K562 (cell line): ENCODE data around the gene TBC1D1. TPM values are rescaled to one million over a fixed set of nuclear protein-coding genes. Genes with fewer than 3 reads are reported as not detected.

Source experiments
- ATAC-seq: fragments of 200-7000 bp; cut with Tn5 transposase; 3 replicates; pipeline ENCODE4 v1.9.1; 2020; ENCODE audit warnings: moderate library complexity
- BruUV-seq: library from RNA; stranded (reverse); fragments of 400-500 nt; replicated peaks from 2 replicates; lab custom pipeline; 2021; lab: Mats Ljungman, UMichigan
- CTCF ChIA-PET: fragments of 300-600 bp; formaldehyde crosslinking; extraction: SDS; loops from one replicate; lab custom pipeline; 2021; ENCODE audit warnings: low intra/inter-chr PET ratio; lab: Yijun Ruan, JAX
- POLR2A ChIA-PET: fragments of 300-600, 350-650 bp; sonication (Branson Sonifier 250); formaldehyde crosslinking; extraction: SDS; loops from one replicate; lab custom pipeline; 2021; ENCODE audit warnings: antibody characterized with exemption, inconsistent platforms; lab: Yijun Ruan, JAX
- DNase-seq, 4 experiments: peaks; one replicate each; pipeline versions ENCODE4 v3.0.0 to v3.0.0-alpha.2; 2011 to 2018; ENCODE audit warnings: low spot score in 3 of 4, mixed read lengths in 3 of 4; ENCODE audit errors: extremely low read depth in 1 of 4
- FAIRE-seq: peaks from 2 replicates; lab custom pipeline; 2011; peaks lifted over from hg19 to GRCh38; lab: Jason Lieb, UNC
- H2AFZ ChIP-seq: 2 replicates; pipeline ENCODE4 v1.6.0; 2011; ENCODE audit warnings: low read depth, low read length, control low read depth, inconsistent platforms
- H3K27ac ChIP-seq: fragments of 200-600 bp; 3 replicates; pipeline ENCODE4 v1.8.0; 2011; ENCODE audit warnings: low read depth, mild to moderate bottlenecking, control low read depth, inconsistent platforms, low read length, moderate library complexity, mixed read lengths; ENCODE audit errors: extremely low read depth
- H3K27me3 ChIP-seq, 2 experiments: fragments of 300-600 bp in 1 of 2; 2 replicates in 1 of 2; 3 replicates in 1 of 2; pipeline versions ENCODE4 v1.6.0 to v1.8.0; 2011; ENCODE audit warnings: inconsistent platforms in 2 of 2, low read length in 2 of 2, mild to moderate bottlenecking in 1 of 2, mixed read lengths in 1 of 2, moderate library complexity in 1 of 2; ENCODE audit not compliant: control insufficient read depth in 2 of 2, insufficient read depth in 2 of 2
- H3K36me3 ChIP-seq: fragments of 300-600 bp; 3 replicates; pipeline ENCODE4 v1.8.0; 2011; ENCODE audit warnings: mild to moderate bottlenecking, low read length, inconsistent platforms; ENCODE audit not compliant: control insufficient read depth, insufficient read depth
- H3K4me1 ChIP-seq, 2 experiments: fragments of 200-600 bp in 1 of 2; replicated peaks in 1 of 2; 2 replicates in 1 of 2; 3 replicates in 1 of 2; pipeline versions ENCODE4 v1.5.1 to v1.8.0; 2011; ENCODE audit warnings: inconsistent platforms in 2 of 2, low read length in 2 of 2, mild to moderate bottlenecking in 1 of 2, mixed read lengths in 1 of 2, moderate library complexity in 1 of 2; ENCODE audit not compliant: control insufficient read depth in 2 of 2, insufficient read depth in 2 of 2
- H3K4me2 ChIP-seq: 2 replicates; pipeline ENCODE4 v1.6.1; 2011; ENCODE audit warnings: low read length, control low read depth, inconsistent platforms, mixed read lengths; ENCODE audit not compliant: insufficient read depth
- H3K4me3 ChIP-seq: fragments of 200-600 bp; sonication (generic), shearing (Covaris generic); 2 replicates; pipeline ENCODE4 v1.5.1; 2016; ENCODE audit warnings: control low read depth, inconsistent platforms
- H3K79me2 ChIP-seq: fragments of 200-600 bp; 3 replicates; pipeline ENCODE4 v1.8.0; 2011; ENCODE audit warnings: low read length, inconsistent platforms; ENCODE audit not compliant: control insufficient read depth, insufficient read depth
- H3K9ac ChIP-seq, 2 experiments: 2 replicates each; pipeline versions ENCODE4 v1.6.0 to v1.6.1; 2011; ENCODE audit warnings: low read depth in 2 of 2, low read length in 2 of 2, control low read depth in 1 of 2, inconsistent platforms in 1 of 2, mild to moderate bottlenecking in 1 of 2, mixed read lengths in 1 of 2; ENCODE audit not compliant: insufficient read depth in 1 of 2
- H3K9me1 ChIP-seq: one replicate; pipeline ENCODE4 v1.6.0; 2011; ENCODE audit warnings: inconsistent platforms, mild to moderate bottlenecking, low read length, moderate library complexity; ENCODE audit not compliant: control insufficient read depth, insufficient read depth
- H3K9me3 ChIP-seq: replicated peaks from 2 replicates; pipeline ENCODE4 v1.5.1; 2011; ENCODE audit warnings: low read depth, low read length, inconsistent platforms; ENCODE audit not compliant: control insufficient read depth, insufficient read depth
- H4K20me1 ChIP-seq: replicated peaks from 2 replicates; pipeline ENCODE4 v1.6.1; 2011; ENCODE audit warnings: low read length, inconsistent platforms, mixed read lengths; ENCODE audit not compliant: control insufficient read depth, insufficient read depth
- DIDO1 ChIP-seq: fragments of 450-650 bp; IDR thresholded peaks from 2 replicates; pipeline ENCODE4 v1.6.1; 2016; ENCODE audit warnings: low read depth, missing biosample characterization, missing genetic modification characterization
- EWSR1 ChIP-seq: fragments of 450-650 bp; IDR thresholded peaks from 2 replicates; pipeline ENCODE4 v1.6.1; 2018; ENCODE audit warnings: borderline replicate concordance, mild to moderate bottlenecking, low read depth, moderate library complexity; ENCODE audit not compliant: partially characterized antibody
- HDAC3 ChIP-seq: fragments of 450-650 bp; IDR thresholded peaks from 2 replicates; pipeline ENCODE4 v1.6.1; 2018; ENCODE audit warnings: borderline replicate concordance, mild to moderate bottlenecking, moderate library complexity; ENCODE audit not compliant: partially characterized antibody
- JUN ChIP-seq, 2 experiments: sonication (generic) in 1 of 2; formaldehyde crosslinking in 1 of 2; IDR thresholded peaks; 2 replicates each; pipeline versions ENCODE4 v1.6.1 to v1.8.0; 2012 to 2022; ENCODE audit warnings: borderline replicate concordance in 2 of 2, mild to moderate bottlenecking in 2 of 2, improper control_type of control experiment in 1 of 2, low read depth in 1 of 2, low read length in 1 of 2, missing genetic modification reagents in 1 of 2
- MAFK ChIP-seq: IDR thresholded peaks from 2 replicates; pipeline ENCODE4 v1.6.1; 2011; ENCODE audit warnings: low read length, improper control_type of control experiment
- NFYB ChIP-seq: IDR thresholded peaks from 2 replicates; pipeline ENCODE4 v1.6.1; 2011; ENCODE audit warnings: mild to moderate bottlenecking, moderate library complexity; ENCODE audit not compliant: insufficient read length; ENCODE audit errors: extremely low read depth
- NR4A1 ChIP-seq, 2 experiments: fragments of 250-450 bp in 1 of 2; fragments of 450-650 bp in 1 of 2; sonication (Bioruptor Pico) in 1 of 2; IDR thresholded peaks; 2 replicates each; pipeline versions ENCODE4 v1.4.0 to v1.6.1; 2016 to 2020; ENCODE audit warnings: mild to moderate bottlenecking in 2 of 2, missing compliant biosample characterization in 1 of 2, missing genetic modification characterization in 1 of 2, moderate library complexity in 1 of 2
- POLR3A ChIP-seq: IDR thresholded peaks from 2 replicates; pipeline ENCODE4 v1.6.1; 2011; ENCODE audit warnings: borderline replicate concordance, mild to moderate bottlenecking, moderate library complexity; ENCODE audit not compliant: insufficient read length, insufficient read depth; ENCODE audit errors: extremely low read depth
- PRPF4 ChIP-seq: fragments of 200-400 bp; formaldehyde crosslinking; IDR thresholded peaks from one replicate; pipeline ENCODE4 v1.6.1; 2017; ENCODE audit warnings: low read length, low read depth, mild to moderate bottlenecking; ENCODE audit not compliant: insufficient read depth, poor library complexity, severe bottlenecking
- PTRF ChIP-seq: fragments of 450-650 bp; IDR thresholded peaks from 2 replicates; pipeline ENCODE4 v1.6.1; 2016; ENCODE audit warnings: mild to moderate bottlenecking, missing genetic modification characterization, missing compliant biosample characterization
- STAG1 ChIP-seq: sonication (generic); formaldehyde crosslinking; IDR thresholded peaks from 2 replicates; pipeline ENCODE4 v1.5.0; 2020; ENCODE audit warnings: missing genetic modification reagents, borderline replicate concordance
- ZNF316 ChIP-seq: fragments of 450-650 bp; IDR thresholded peaks from 2 replicates; pipeline ENCODE4 v1.6.1; 2016
- ZNF76 ChIP-seq: fragments of 250-450 bp; sonication (Bioruptor Pico); IDR thresholded peaks from 2 replicates; pipeline ENCODE4 v1.4.0; 2020; ENCODE audit warnings: mild to moderate bottlenecking, moderate library complexity, borderline replicate concordance
- WGBS: fragments of 100-300 bp; shearing (Covaris generic); methylation state at CpG from one replicate; pipeline ENCODE4 v1.1.6; 2016; ENCODE audit warnings: low coverage, mixed read lengths; ENCODE audit not compliant: insufficient coverage; ENCODE audit errors: missing lambda C conversion rate; 5-methylcytosine and 5-hydroxymethylcytosine counted together
- in situ Hi-C: fragments of 300-500 bp; cut with MboI; formaldehyde crosslinking; loops from 4 replicates; pipeline ENCODE4 v1.15.0; 2018; ENCODE audit warnings: inconsistent platforms, mixed read lengths
- intact Hi-C: fragments of 100-400 bp; cut with micrococcal nuclease; formaldehyde crosslinking; loops from 2 replicates; pipeline ENCODE4 v1.14.2; 2022
- polyA plus RNA-seq, 8 experiments: library from polyadenylated mRNA; depleted of rRNA in 4 of 8; stranded (reverse) in 5 of 8; unstranded in 3 of 8; fragments of >200 nt; fragmentation: Nextera tagmentation in 2 of 8; fragmentation: Illumina TruSeq in 1 of 8; extraction: Ambion mirVana in 2 of 8; extraction: Trizol in 1 of 8; gene quantifications; 2 replicates each; pipeline versions ENCODE4 v1.2.1 to v1.2.3, GENCODE V29; 2011 to 2014; ENCODE audit warnings: inconsistent platforms in 1 of 8, missing spikeins in 1 of 8
- total RNA-seq, 7 experiments: library from RNA; depleted of rRNA in 6 of 7; stranded (reverse); fragments of >200 nt in 6 of 7; fragmentation: Illumina TruSeq in 2 of 7; extraction: Trizol in 2 of 7; gene quantifications; 2 replicates each; pipeline versions ENCODE4 v1.2.1 to v1.2.3, GENCODE V29; 2011 to 2021; ENCODE audit warnings: low replicate concordance in 1 of 7
- TF ChIP-seq, protein P1 (sequence below): fragments of 450-650 bp; IDR thresholded peaks from 2 replicates; pipeline ENCODE4 v1.6.1; 2016; ENCODE audit warnings: missing biosample characterization, missing genetic modification characterization
- TF ChIP-seq, protein P2 (sequence below): fragments of 250-450 bp; sonication (Bioruptor Pico); IDR thresholded peaks from 2 replicates; pipeline ENCODE4 v1.5.0; 2021; ENCODE audit warnings: mild to moderate bottlenecking, moderate library complexity

TBC1D1 gene
- total and polyA plus RNA-seq, 9 of the 15 experiments (the other 6 are each of a cell fraction or from before 2014, with no cell fraction given): 0.59 to 14.2 (median 8.8) TPM

DNA sequence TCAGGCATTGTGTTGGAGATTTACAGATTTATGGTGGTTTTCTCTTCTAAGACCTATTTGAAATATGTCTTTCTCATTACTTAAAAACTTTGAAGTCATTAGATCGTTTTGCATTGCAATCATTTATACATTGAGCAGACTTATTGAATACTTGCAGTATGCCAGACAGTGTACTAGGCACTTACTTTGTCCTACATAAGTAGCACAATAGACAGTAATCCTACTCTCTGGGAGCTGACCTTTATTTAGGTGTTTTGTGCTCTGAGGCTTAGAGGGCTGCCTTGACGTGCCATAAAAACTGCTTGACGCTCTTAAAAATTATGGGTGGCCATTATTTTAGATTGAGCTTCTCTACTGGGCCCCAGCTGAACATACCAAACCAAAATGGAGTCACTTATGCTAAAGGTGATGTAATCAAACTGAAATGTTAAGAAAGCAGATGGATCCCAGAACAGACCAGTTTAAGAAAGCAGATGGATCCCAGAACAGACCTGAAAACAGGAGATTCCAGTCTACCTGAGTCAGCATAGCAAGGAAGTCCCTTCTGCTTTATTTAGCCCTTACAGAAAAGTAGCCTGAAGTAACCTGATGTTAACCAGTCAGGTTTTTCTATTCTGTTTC is 111.7 kb downstream of the TBC1D1 start:
- H2AFZ ChIP-seq: no peak overlapping the region
- H3K79me2 ChIP-seq: no peaks in the 10 kb centered on the region
- CTCF ChIA-PET: no interaction called here
- no peaks in the 10 kb centered on the region for H3K4me1 ChIP-seq
- no peaks in the 10 kb centered on the region for H3K36me3 ChIP-seq
- peaks cover 15% of the 10 kb centered on the region for H4K20me1 ChIP-seq
- peaks cover 16 to 21% of the 10 kb centered on the region in 2 experiments for H3K27me3 ChIP-seq
- intact Hi-C loops (no loop called here), in situ Hi-C loops (no loop called here)
- POLR2A ChIA-PET: interaction anchor here (0.6 to 1.4 kb wide), 3 partner anchors 11 to 114 kb away, joined by 3 to 4 read pairs (median 4); no protein-coding TSS in a partner anchor
- FAIRE-seq (no peak), DNase-seq (no peak), ATAC-seq (no peak; the same call in 2 of the 3 replicates)
- H3K9me1 ChIP-seq: no peaks in the 10 kb centered on the region
- no peaks in the 10 kb centered on the region for H3K9me3 ChIP-seq
- 0% methylated on average over 3 of the region's 3 CpGs for WGBS
- H3K27ac ChIP-seq: no peak overlapping the region
- BruUV-seq: no TSS peak
- no peak overlapping the region for H3K4me2 ChIP-seq
- H3K4me3 ChIP-seq: no peak overlapping the region
- H3K9ac ChIP-seq: no peak overlapping the region
- TF ChIP-seq PRPF4: no peak
- TF ChIP-seq EWSR1: no peak
- TF ChIP-seq PTRF (tag): peak; percentile 56; the same call in 1 of the 2 replicates
- TF ChIP-seq MAFK: no peak
- no peak for TF ChIP-seq STAG1 (CRISPR knock-in tag)
- TF ChIP-seq JUN (IDR thresholded peaks at IDR 0.05; ENCODE audit: borderline replicate concordance, low read depth, low read length): no peak
- TF ChIP-seq JUN (CRISPR knock-in tag; IDR thresholded peaks at IDR 0.05; ENCODE audit: borderline replicate concordance): no peak
- TF ChIP-seq, protein P1, sequence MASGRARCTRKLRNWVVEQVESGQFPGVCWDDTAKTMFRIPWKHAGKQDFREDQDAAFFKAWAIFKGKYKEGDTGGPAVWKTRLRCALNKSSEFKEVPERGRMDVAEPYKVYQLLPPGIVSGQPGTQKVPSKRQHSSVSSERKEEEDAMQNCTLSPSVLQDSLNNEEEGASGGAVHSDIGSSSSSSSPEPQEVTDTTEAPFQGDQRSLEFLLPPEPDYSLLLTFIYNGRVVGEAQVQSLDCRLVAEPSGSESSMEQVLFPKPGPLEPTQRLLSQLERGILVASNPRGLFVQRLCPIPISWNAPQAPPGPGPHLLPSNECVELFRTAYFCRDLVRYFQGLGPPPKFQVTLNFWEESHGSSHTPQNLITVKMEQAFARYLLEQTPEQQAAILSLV (tag): peak; percentile 29; the same call in 1 of the 2 replicates
- no peak for TF ChIP-seq HDAC3
- TF ChIP-seq DIDO1 (tag): no peak
- TF ChIP-seq, protein P2, sequence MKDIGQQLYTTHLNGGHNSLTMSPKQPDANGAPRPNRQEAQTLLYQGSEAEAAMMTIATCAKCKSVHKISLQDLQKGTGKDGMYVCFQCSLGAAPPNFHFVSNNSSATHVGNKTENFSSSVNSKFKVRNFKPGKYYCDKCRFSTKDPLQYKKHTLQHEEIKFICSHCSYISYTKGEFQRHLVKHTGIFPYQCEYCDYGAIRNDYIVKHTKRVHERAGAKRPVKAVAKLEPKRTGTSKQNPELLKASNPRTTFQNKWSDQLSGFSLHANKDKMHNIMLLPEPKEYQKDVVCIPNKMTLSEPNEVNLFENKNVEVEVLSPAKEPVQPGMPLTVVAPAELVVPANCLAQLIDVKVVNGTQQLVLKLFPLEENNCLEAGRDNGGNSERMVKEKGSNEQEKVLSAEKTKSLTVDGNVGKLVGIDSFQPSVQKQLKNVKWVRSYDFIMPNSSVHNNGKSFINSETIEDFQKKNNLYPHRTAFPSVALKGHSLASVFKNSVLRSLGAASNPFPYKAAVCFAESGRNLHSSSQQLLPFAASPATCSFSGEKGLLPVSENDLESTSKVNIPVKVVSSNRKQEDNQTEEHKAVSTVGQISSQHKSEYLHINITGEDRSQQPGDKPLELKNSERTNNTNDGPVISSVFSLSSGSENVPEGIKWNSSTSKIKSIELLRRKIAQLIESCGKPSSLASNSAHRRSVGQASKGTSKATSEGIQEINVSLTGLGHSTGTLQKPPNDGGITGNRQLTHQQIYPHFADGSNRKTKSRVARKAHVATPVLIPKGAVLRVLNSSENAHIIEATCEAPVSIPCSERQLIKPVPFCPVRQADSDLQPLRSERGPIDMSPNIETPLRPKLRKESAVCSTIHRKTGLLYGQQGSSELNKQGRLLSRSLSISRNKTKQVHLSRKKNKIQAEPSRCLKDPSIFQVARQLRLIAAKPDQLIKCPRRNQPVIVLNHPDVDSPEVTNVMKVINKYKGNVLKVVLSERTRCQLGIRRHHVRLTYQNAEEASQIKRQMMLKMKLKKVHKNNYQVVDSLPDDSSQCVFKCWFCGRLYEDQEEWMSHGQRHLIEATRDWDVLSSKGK: no peak
- TF ChIP-seq NFYB: no peak
- TF ChIP-seq ZNF76 (CRISPR knock-in tag): no peak
- no peak for TF ChIP-seq POLR3A
- TF ChIP-seq NR4A1 (CRISPR knock-in tag; IDR thresholded peaks at IDR 0.05): no peak
- TF ChIP-seq NR4A1 (tag; IDR thresholded peaks at IDR 0.05): peak; percentile 86
- 0 out of 2 replicates have a peak, but pooled peaks have one; percentile 13 for TF ChIP-seq ZNF316
